Measurements from ENCODE around the gene ARHGAP10. TPM values are rescaled to one million over a fixed set of nuclear protein-coding genes. Genes with fewer than 3 reads are reported as not detected.

The ARHGAP10 gene
- total RNA-seq, 2 experiments from 2014 or later = 0.11 TPM; not detected in 1

GRCh38 chr4:148101790-148102189 is 369.9 kb downstream of the ARHGAP10 start:
- no peak overlapping the region for H3K27ac ChIP-seq (ENCODE audit: low read depth, low read length, poor library complexity, severe bottlenecking)
- no peak for DNase-seq (ENCODE audit: low spot score)
- no peaks in the 10 kb centered on the region for H3K79me2 ChIP-seq (ENCODE audit: insufficient read depth, low read depth, low read length)
- H3K9me2 ChIP-seq (ENCODE audit: insufficient read depth, low read length) = no peaks in the 10 kb centered on the region
- H3K4me1 ChIP-seq (ENCODE audit: insufficient read depth, low read length, poor library complexity, severe bottlenecking) = no peaks in the 10 kb centered on the region
- intact Hi-C loops (cut with micrococcal nuclease; ENCODE audit: unreplicated experiment) = no loop called here
- no peak overlapping the region for H3K4me3 ChIP-seq (ENCODE audit: low read depth, low read length, poor library complexity, severe bottlenecking)
- no peaks in the 10 kb centered on the region for H4K20me1 ChIP-seq (ENCODE audit: insufficient read depth, low read length)
- no peak for TF ChIP-seq CTCF (conservative IDR thresholded peaks at IDR 0.05; ENCODE audit: low read length)
- TF ChIP-seq EZH2phosphoT487 (IDR thresholded peaks at IDR 0.05; ENCODE audit: borderline replicate concordance, low read depth, low read length) = no peak
- H3K9me3 ChIP-seq (ENCODE audit: low read length) = no peaks in the 10 kb centered on the region
- BruUV-seq (replicated peaks) = no TSS peak
- no peak overlapping the region for H3K4me2 ChIP-seq (ENCODE audit: low read length)
- no peaks in the 10 kb centered on the region for H3K36me3 ChIP-seq (ENCODE audit: insufficient read depth, low read length)
- POLR2A ChIA-PET = interaction anchor here (1.0 kb wide), 1 partner anchor 15 kb away, joined by 3 read pairs; no protein-coding TSS in a partner anchor
- no peak overlapping the region for H2AFZ ChIP-seq (ENCODE audit: low read length)
- CTCF ChIA-PET (ENCODE audit: unreplicated experiment) = no interaction called here

GRCh38 chr4:148103597-148104355 is 371.9 kb downstream of the ARHGAP10 start:
- TF ChIP-seq CTCF (conservative IDR thresholded peaks at IDR 0.05; ENCODE audit: low read length) = no peak
- no peak for TF ChIP-seq EZH2phosphoT487 (IDR thresholded peaks at IDR 0.05; ENCODE audit: borderline replicate concordance, low read depth, low read length)
- Histone ChIP-seq H3K79me2 (ENCODE audit: insufficient read depth, low read depth, low read length) (no peaks in the 10 kb centered on the region), H3K9me2 (ENCODE audit: insufficient read depth, low read length) (no peaks in the 10 kb centered on the region), H3K4me3 (ENCODE audit: low read depth, low read length, poor library complexity, severe bottlenecking) (no peak overlapping the region), H4K20me1 (ENCODE audit: insufficient read depth, low read length) (no peaks in the 10 kb centered on the region), H2AFZ (ENCODE audit: low read length) (no peak overlapping the region), H3K4me2 (ENCODE audit: low read length) (no peak overlapping the region), H3K4me1 (ENCODE audit: insufficient read depth, low read length, poor library complexity, severe bottlenecking) (no peaks in the 10 kb centered on the region), H3K27ac (ENCODE audit: low read depth, low read length, poor library complexity, severe bottlenecking) (no peak overlapping the region), H3K9me3 (ENCODE audit: low read length) (no peaks in the 10 kb centered on the region), H3K36me3 (ENCODE audit: insufficient read depth, low read length) (no peaks in the 10 kb centered on the region)
- intact Hi-C loops (cut with micrococcal nuclease; ENCODE audit: unreplicated experiment) = no loop called here
- CTCF ChIA-PET (ENCODE audit: unreplicated experiment) = no interaction called here
- no TSS peak for BruUV-seq (replicated peaks)
- POLR2A ChIA-PET = interaction anchor here (0.6 kb wide), 1 partner anchor 1334 kb away, joined by 3 read pairs; no protein-coding TSS in a partner anchor
- DNase-seq (ENCODE audit: low spot score) = no peak

- DNase-seq (ENCODE audit: low spot score) = no peak
- Histone ChIP-seq H3K27ac (ENCODE audit: low read depth, low read length, poor library complexity, severe bottlenecking) (no peak overlapping the region), H3K79me2 (ENCODE audit: insufficient read depth, low read depth, low read length) (no peaks in the 10 kb centered on the region), H3K36me3 (ENCODE audit: insufficient read depth, low read length) (no peaks in the 10 kb centered on the region), H3K4me2 (ENCODE audit: low read length) (no peak overlapping the region), H4K20me1 (ENCODE audit: insufficient read depth, low read length) (no peaks in the 10 kb centered on the region), H3K9me3 (ENCODE audit: low read length) (no peaks in the 10 kb centered on the region), H3K4me1 (ENCODE audit: insufficient read depth, low read length, poor library complexity, severe bottlenecking) (no peaks in the 10 kb centered on the region), H3K9me2 (ENCODE audit: insufficient read depth, low read length) (no peaks in the 10 kb centered on the region), H3K4me3 (ENCODE audit: low read depth, low read length, poor library complexity, severe bottlenecking) (no peak overlapping the region), H2AFZ (ENCODE audit: low read length) (no peak overlapping the region)
- POLR2A ChIA-PET = interaction anchor here (0.7 kb wide), 1 partner anchor 9 kb away, joined by 3 read pairs; no protein-coding TSS in a partner anchor
- intact Hi-C loops (cut with micrococcal nuclease; ENCODE audit: unreplicated experiment) = no loop called here
- CTCF ChIA-PET (ENCODE audit: unreplicated experiment) = no interaction called here
- BruUV-seq (replicated peaks) = no TSS peak
- no peak for TF ChIP-seq CTCF (conservative IDR thresholded peaks at IDR 0.05; ENCODE audit: low read length)
- TF ChIP-seq EZH2phosphoT487 (IDR thresholded peaks at IDR 0.05; ENCODE audit: borderline replicate concordance, low read depth, low read length) = no peak
Measured at GRCh38 chr4:148108766-148109165, 376.9 kb downstream of the ARHGAP10 start.
